Activated CD4-positive, alpha-beta T cell treated with anti-CD3 and anti-CD28 coated beads, Interleukin-2, amount 10 ng/mL, durations not matched to agents 24 days and 14 days (primary cell): ENCODE results near the gene CASP9. TPM values are rescaled to one million over a fixed set of nuclear protein-coding genes. Genes with fewer than 3 reads are reported as not detected.

Experiments used
- DNase-seq: peaks from one replicate; pipeline ENCODE4 v3.0.0; 2022
- H3K27ac Mint-ChIP-seq: one replicate; pipeline ENCODE4 v1.8.0; 2022; ENCODE audit warnings: mild to moderate bottlenecking, mixed read lengths
- H3K27me3 Mint-ChIP-seq: one replicate; pipeline ENCODE4 v1.8.0; 2022; ENCODE audit warnings: mixed read lengths
- H3K36me3 Mint-ChIP-seq: one replicate; pipeline ENCODE4 v1.8.0; 2022; ENCODE audit warnings: low read depth, mild to moderate bottlenecking, mixed read lengths
- H3K4me1 Mint-ChIP-seq: one replicate; pipeline ENCODE4 v1.8.0; 2021; ENCODE audit warnings: mixed read lengths
- H3K4me3 Mint-ChIP-seq: one replicate; pipeline ENCODE4 v1.8.0; 2022; ENCODE audit warnings: mild to moderate bottlenecking, moderate library complexity, mixed read lengths
- H3K9me3 Mint-ChIP-seq: one replicate; pipeline ENCODE4 v1.8.0; 2021; ENCODE audit warnings: mixed read lengths
- intact Hi-C: fragments of 100-400 bp; cut with micrococcal nuclease; formaldehyde crosslinking; loops from one replicate; pipeline ENCODE4 v1.15.1; 2023
- total RNA-seq: library from RNA; stranded (reverse); gene quantifications from 2 replicates; pipeline ENCODE4 v1.2.3, GENCODE V29; 2022

CASP9 gene
- total RNA-seq, 1 donor from 2014 or later = 17.3 TPM

DNA sequence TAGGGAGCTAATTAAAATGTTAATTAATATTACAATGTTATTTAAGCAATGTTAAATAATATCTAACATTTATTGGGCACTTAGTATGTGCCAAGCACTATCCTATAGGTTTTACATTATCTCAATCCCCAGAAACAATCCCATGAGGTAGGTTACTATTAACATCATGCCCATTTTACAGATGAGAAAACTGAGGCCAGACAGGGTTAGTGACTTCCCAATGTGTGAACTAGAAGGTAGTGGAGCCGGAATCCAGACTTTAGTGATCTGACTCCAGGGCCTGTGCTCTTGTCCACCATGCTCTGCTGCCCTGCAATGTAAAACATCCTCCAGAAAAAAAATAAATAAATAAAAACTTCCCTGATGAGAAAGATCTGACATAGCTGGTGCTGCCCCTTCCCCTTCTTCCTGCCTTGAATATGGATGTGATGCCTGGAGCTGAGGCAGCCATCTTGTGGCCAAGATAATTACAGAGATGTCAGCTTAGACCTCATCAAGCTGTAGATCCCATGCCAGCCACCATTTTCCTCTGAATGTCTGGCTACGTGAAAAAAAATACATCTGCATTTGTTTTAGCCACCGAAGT, 75.0 kb downstream of the CASP9 start:
- no peaks in the 10 kb centered on the region for H3K36me3 Mint-ChIP-seq
- peaks cover 11% of the 10 kb centered on the region for H3K27me3 Mint-ChIP-seq
- no peaks in the 10 kb centered on the region for H3K9me3 Mint-ChIP-seq
- H3K27ac Mint-ChIP-seq = no peak overlapping the region
- H3K4me3 Mint-ChIP-seq = no peak overlapping the region
- no peak for DNase-seq
- intact Hi-C loops = no loop called here
- peaks cover 5% of the 10 kb centered on the region for H3K4me1 Mint-ChIP-seq

DNA sequence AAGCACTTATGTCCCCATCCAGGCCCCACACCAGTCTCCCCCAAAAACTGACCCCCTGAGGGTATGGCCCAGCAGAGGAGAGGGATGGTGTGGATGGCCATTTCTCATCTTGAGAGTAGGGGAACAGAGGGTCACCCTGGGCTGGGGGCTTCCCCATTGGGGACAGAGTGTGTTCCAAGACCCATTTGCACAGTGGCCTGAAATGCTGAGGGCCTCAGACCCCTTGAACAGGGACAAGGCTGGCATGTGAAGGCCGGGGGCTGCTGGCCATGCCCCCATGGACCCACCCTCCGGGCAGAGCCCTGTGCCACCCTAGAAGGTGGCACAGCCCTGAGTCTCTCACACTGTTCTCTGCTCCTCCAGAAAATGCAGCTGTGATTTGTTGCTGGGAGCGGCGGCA, 77.8 kb downstream of the CASP9 start:
- H3K4me3 Mint-ChIP-seq = no peak overlapping the region

DNA sequence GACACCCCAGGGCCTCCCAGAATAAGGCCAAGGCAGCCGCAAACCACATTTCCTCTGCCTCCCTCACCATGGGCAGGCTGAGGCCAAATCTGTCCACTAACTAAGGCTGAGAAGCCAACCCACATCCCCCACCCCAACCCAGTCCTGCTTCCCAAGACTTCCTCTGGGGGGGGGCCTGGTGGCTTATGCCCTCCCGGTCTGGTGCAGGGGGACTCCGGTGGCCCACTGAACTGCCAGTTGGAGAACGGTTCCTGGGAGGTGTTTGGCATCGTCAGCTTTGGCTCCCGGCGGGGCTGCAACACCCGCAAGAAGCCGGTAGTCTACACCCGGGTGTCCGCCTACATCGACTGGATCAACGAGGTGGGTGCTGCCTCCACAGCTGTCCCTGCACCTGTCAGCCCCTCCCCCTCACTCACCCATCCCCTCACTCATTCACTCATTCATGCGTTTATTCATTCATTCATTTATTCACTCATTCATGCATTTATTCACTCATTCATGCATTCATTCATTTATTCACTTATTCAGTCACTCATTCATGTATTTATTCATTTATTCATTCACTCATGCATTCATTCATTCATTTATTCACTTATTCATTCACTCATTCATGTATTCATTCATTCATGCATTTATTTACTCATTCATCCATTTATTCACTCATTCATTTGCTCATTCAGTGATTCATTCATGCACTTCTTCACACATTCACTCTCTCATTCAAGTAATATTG, 78.5 kb downstream of the CASP9 start:
- intact Hi-C loops = no loop called here
- peaks cover 5% of the 10 kb centered on the region for H3K4me1 Mint-ChIP-seq
- no peak for DNase-seq
- no peaks in the 10 kb centered on the region for H3K9me3 Mint-ChIP-seq
- no peak overlapping the region for H3K27ac Mint-ChIP-seq
- no peak overlapping the region for H3K4me3 Mint-ChIP-seq
- H3K36me3 Mint-ChIP-seq = no peaks in the 10 kb centered on the region
- peaks cover 7% of the 10 kb centered on the region for H3K27me3 Mint-ChIP-seq

More for the DNA sequence above, 77.8 kb downstream of the CASP9 start:
- Mint-ChIP-seq H3K27ac (no peak overlapping the region), H3K36me3 (no peaks in the 10 kb centered on the region), H3K9me3 (no peaks in the 10 kb centered on the region), H3K4me1 (peaks cover 5% of the 10 kb centered on the region), H3K27me3 (peaks cover 11% of the 10 kb centered on the region)
- no peak for DNase-seq
- intact Hi-C loops = no loop called here

DNA sequence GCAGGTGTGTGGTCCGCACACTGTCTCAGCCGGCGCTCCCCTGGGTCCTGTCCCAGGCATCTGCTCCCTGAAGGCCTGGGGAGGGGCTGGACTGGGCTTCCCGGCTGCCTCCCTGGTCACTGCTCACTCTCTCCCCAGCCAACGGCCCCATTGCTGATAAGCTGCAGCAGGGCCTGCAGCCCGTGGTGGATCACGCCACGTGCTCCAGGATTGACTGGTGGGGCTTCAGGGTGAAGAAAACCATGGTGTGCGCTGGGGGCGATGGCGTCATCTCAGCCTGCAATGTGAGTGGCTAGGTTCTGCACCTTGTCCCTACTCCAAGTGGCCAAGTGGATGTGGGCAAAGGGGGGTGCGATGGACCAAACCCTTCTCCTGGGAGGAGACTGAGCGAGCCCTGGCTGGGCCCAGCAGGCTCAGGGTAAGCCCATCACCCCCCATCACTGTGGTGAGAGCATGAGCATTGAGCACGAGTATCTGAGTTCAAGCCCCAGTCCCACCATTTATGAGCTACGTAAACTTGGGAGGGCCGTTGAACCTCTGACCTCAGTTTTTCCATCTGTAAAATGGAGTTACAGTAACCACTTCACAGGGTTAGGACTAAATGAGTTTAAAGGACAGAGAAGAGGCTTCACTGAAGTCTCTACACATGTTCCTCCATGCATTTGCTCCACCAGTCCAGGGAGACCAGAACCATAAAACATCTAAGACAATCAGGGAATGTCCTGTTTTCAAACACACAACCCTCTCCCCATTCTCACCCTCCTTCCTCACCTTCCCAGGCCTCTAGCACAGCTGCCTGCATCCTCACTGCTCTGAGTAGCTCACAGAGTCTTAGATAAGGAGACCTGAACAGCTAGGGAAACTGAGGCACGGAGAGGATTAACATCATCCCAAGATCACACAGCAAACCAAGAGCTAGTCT, 79.3 kb downstream of the CASP9 start:
- intact Hi-C loops = no loop called here

DNA sequence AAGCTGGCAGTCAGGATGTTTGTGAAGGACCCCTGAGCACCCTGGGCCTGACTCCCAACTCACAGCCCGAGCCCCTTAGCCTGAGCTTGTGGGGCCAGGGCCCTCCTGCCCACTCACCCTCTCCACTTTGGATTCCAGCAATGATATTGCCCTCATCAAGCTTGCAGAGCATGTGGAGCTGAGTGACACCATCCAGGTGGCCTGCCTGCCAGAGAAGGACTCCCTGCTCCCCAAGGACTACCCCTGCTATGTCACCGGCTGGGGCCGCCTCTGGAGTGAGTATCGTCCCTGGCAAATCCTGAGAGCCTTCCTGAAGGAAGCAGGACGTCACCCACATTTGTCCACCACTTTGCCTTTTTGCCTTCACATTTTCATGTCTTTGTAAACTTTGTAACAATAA, 80.7 kb downstream of the CASP9 start:
- intact Hi-C loops = no loop called here
- peaks cover 5% of the 10 kb centered on the region for H3K4me1 Mint-ChIP-seq
- peaks cover 4% of the 10 kb centered on the region for H3K27me3 Mint-ChIP-seq
- H3K36me3 Mint-ChIP-seq = no peaks in the 10 kb centered on the region
- DNase-seq = no peak
- no peak overlapping the region for H3K4me3 Mint-ChIP-seq
- H3K9me3 Mint-ChIP-seq = no peaks in the 10 kb centered on the region
- no peak overlapping the region for H3K27ac Mint-ChIP-seq

More for the DNA sequence above, 79.3 kb downstream of the CASP9 start:
- H3K9me3 Mint-ChIP-seq = no peaks in the 10 kb centered on the region
- no peak overlapping the region for H3K4me3 Mint-ChIP-seq
- no peak for DNase-seq
- H3K36me3 Mint-ChIP-seq = no peaks in the 10 kb centered on the region
- H3K4me1 Mint-ChIP-seq = peaks cover 5% of the 10 kb centered on the region
- H3K27me3 Mint-ChIP-seq = peaks cover 7% of the 10 kb centered on the region
- H3K27ac Mint-ChIP-seq = no peak overlapping the region

DNA sequence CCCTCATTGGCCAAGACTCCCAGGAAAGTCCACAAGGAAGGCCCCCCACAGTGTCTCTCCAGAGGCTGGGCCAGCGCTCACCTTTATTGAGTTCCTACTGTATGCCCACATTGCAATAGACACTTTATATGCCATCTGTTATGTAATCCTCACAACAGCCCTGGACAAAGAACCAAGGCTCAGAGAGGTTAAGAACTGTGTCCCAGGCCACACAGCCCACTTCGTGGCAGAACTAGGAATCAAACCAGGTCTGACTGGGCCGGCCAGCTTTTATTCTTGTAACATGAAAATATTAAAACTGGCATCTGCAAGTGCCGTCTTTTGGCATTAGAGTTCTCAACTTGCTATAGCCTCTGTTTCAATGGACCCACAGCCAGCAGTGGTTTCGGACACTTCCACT, 81.3 kb downstream of the CASP9 start:
- intact Hi-C loops = no loop called here
- no peak for DNase-seq
- H3K27me3 Mint-ChIP-seq = peaks cover 4% of the 10 kb centered on the region
- H3K36me3 Mint-ChIP-seq = no peaks in the 10 kb centered on the region
- H3K27ac Mint-ChIP-seq = no peak overlapping the region
- no peaks in the 10 kb centered on the region for H3K9me3 Mint-ChIP-seq
- peaks cover 5% of the 10 kb centered on the region for H3K4me1 Mint-ChIP-seq
- H3K4me3 Mint-ChIP-seq = no peak overlapping the region

DNA sequence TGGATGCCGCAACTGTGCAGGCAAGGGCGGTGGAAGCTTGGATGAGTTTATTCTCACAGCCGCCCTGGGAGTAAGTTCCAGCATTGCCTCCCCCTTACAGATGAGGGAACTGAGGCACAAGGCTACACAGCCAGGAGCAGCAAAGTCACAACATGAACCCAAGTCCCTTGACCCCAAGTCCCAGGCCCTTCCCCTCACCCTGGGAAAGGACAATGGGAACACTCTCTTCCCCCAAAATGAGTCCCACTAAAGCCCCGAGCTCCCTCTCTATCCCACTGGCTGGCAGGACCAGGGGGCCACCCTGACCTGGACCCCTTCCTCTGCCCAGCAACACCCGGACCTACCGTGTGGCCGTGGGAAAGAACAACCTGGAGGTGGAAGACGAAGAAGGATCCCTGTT, 81.9 kb downstream of the CASP9 start:
- H3K4me1 Mint-ChIP-seq = peaks cover 5% of the 10 kb centered on the region
- H3K9me3 Mint-ChIP-seq = no peaks in the 10 kb centered on the region
- no peak for DNase-seq
- peaks cover 4% of the 10 kb centered on the region for H3K27me3 Mint-ChIP-seq
- intact Hi-C loops = no loop called here
- no peak overlapping the region for H3K4me3 Mint-ChIP-seq
- no peaks in the 10 kb centered on the region for H3K36me3 Mint-ChIP-seq
- H3K27ac Mint-ChIP-seq = no peak overlapping the region

Other genes with a start within 250 kb of the CASP9 start
- gene EFHD2, start 114.3 kb downstream of the CASP9 start, total RNA-seq = 90.5 and 92.3 TPM in 2 replicates
- 0.45 TPM in 1 of 2 replicates, not detected in the other for gene CTRC, start 85.8 kb downstream of the CASP9 start, total RNA-seq
- not detected in 2 replicates for gene CELA2A, start 67.5 kb downstream of the CASP9 start, total RNA-seq
- not detected in 2 replicates for gene CELA2B, start 48.1 kb downstream of the CASP9 start, total RNA-seq
- 15.4 and 16.3 TPM in 2 replicates for gene DNAJC16, start 2.6 kb upstream of the CASP9 start, total RNA-seq
- 31.0 and 31.5 TPM in 2 replicates for gene AGMAT, start 60.8 kb upstream of the CASP9 start, total RNA-seq
- 50.5 and 53.0 TPM in 2 replicates for gene DDI2, start 93.2 kb upstream of the CASP9 start, total RNA-seq
- 59.9 and 60.3 TPM in 2 replicates for gene PLEKHM2, start 160.1 kb upstream of the CASP9 start, total RNA-seq
- gene SLC25A34, start 212.0 kb upstream of the CASP9 start, total RNA-seq = 1.4 and 1.5 TPM in 2 replicates
- gene TMEM82, start 218.3 kb upstream of the CASP9 start, total RNA-seq = not detected in 2 replicates
- not detected in 2 replicates for gene FBLIM1, start 234.6 kb upstream of the CASP9 start, total RNA-seq